T follicular helper cell (primary cell): ENCODE measurements around the gene NGF.

Experiments used
- DNase-seq: peaks from one replicate; pipeline ENCODE4 v3.0.0-alpha.2; 2020; ENCODE audit warnings: low read depth

NGF gene

DNA sequence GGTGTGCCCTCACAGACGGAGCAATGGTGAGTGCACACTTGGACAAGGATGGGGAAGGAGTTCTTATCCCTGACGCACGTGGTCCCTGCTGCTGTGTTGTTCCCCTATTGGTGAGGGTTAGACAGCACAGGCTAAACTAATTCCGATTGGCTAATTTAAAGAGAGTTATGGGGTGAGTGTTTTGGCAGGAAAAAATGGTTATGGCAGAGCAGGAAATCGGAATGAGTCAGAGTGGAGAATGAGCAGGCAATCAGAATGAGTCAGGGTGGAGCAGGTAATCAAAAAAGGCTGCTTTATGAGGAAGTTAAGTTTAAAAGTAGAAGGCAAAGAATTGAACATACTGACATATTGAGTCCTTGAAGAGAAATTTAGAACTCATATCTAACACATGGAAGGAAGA is 100.5 kb downstream of the NGF start:
- DNase-seq: no peak

DNA sequence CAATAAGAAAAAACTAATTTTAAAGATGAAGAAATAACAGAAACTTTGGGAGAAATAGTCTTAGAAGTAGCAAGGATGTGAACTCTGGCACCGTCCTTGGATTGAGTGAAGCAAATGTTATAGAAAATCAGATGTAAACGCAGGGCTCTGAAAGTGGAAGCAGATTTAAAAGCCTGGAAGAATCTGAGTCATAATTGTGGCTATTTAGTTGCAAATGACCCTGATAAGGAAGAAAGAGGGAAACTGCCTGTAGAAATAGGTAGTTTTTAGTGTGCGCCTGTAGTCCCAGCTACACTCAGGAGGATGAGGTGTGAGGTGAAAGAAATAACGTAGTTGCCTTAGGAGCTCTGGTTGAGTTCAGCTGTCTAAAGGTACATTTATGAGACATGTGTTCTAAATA is 101.0 kb downstream of the NGF start:
- DNase-seq: no peak
